H9 (cell line): Measurements from ENCODE around the gene CFAP73. TPM values are rescaled to one million over a fixed set of nuclear protein-coding genes. Genes with fewer than 3 reads are reported as not detected.
A peak's percentile ranks its signal among the peaks of the same experiment; 100 is the strongest.

ENCODE experiments used
- DNase-seq: peaks from one replicate; pipeline ENCODE4 v3.0.0-alpha.2; 2017
- H2AFZ ChIP-seq: one replicate; pipeline ENCODE4 v1.6.1; 2013; ENCODE audit warnings: mild to moderate bottlenecking, low read length, control low read depth, moderate library complexity
- H2AK5ac ChIP-seq: 2 replicates; pipeline ENCODE4 v1.6.1; 2013; ENCODE audit warnings: low read length, control low read depth, mixed read lengths; ENCODE audit not compliant: insufficient read length
- H2BK120ac ChIP-seq: one replicate; pipeline ENCODE4 v1.6.1; 2013; ENCODE audit warnings: low read depth, mild to moderate bottlenecking, low read length, control low read depth, inconsistent platforms; ENCODE audit not compliant: poor library complexity, severe bottlenecking
- H2BK12ac ChIP-seq: 2 replicates; pipeline ENCODE4 v1.6.1; 2013; ENCODE audit warnings: low read length, control low read depth, mixed read lengths, low read depth; ENCODE audit not compliant: insufficient read length
- H2BK15ac ChIP-seq: 2 replicates; pipeline ENCODE4 v1.6.1; 2013; ENCODE audit warnings: low read depth, low read length, control low read depth
- H2BK20ac ChIP-seq: one replicate; pipeline ENCODE4 v1.6.1; 2013; ENCODE audit warnings: low read depth, mild to moderate bottlenecking, low read length, control low read depth, inconsistent platforms; ENCODE audit not compliant: poor library complexity, severe bottlenecking
- H2BK5ac ChIP-seq: 2 replicates; pipeline ENCODE4 v1.6.1; 2013; ENCODE audit warnings: low read length, control low read depth, mixed read lengths; ENCODE audit not compliant: insufficient read length
- H3K14ac ChIP-seq: 2 replicates; pipeline ENCODE4 v1.6.1; 2013; ENCODE audit warnings: low read length, control low read depth; ENCODE audit not compliant: insufficient read depth
- H3K18ac ChIP-seq: 2 replicates; pipeline ENCODE4 v1.6.1; 2013; ENCODE audit warnings: low read depth, mild to moderate bottlenecking, mixed read lengths, low read length, control low read depth; ENCODE audit not compliant: insufficient read length
- H3K23ac ChIP-seq: 2 replicates; pipeline ENCODE4 v1.6.1; 2013; ENCODE audit warnings: low read length, control low read depth, mixed read lengths, low read depth; ENCODE audit not compliant: insufficient read length
- H3K23me2 ChIP-seq: 2 replicates; pipeline ENCODE4 v1.6.1; 2013; ENCODE audit warnings: low read depth, mild to moderate bottlenecking, mixed read lengths, low read length, control low read depth; ENCODE audit not compliant: insufficient read length, poor library complexity, severe bottlenecking
- H3K27ac ChIP-seq: 2 replicates; pipeline ENCODE4 v1.5.1; 2013; ENCODE audit warnings: low read length, control low read depth, mixed read lengths, low read depth; ENCODE audit not compliant: insufficient read length
- H3K27me3 ChIP-seq: 2 replicates; pipeline ENCODE4 v1.6.1; 2013; ENCODE audit warnings: low read length, control low read depth, inconsistent platforms; ENCODE audit not compliant: insufficient read depth
- H3K4ac ChIP-seq: 2 replicates; pipeline ENCODE4 v1.6.1; 2013; ENCODE audit warnings: low read depth, mild to moderate bottlenecking, control low read depth, inconsistent platforms, low read length, moderate library complexity
- H3K4me1 ChIP-seq: 2 replicates; pipeline ENCODE4 v1.6.1; 2013; ENCODE audit warnings: low read length, control low read depth, inconsistent platforms; ENCODE audit not compliant: insufficient read depth
- H3K4me2 ChIP-seq: 2 replicates; pipeline ENCODE4 v1.6.1; 2013; ENCODE audit warnings: low read length, control low read depth, mixed read lengths; ENCODE audit not compliant: insufficient read length, insufficient read depth
- H3K56ac ChIP-seq: 2 replicates; pipeline ENCODE4 v1.6.1; 2013; ENCODE audit warnings: low read depth, mild to moderate bottlenecking, mixed read lengths, low read length, control low read depth; ENCODE audit not compliant: insufficient read length
- H3K79me1 ChIP-seq: 2 replicates; pipeline ENCODE4 v1.6.1; 2013; ENCODE audit warnings: low read depth, mild to moderate bottlenecking, moderate library complexity, low read length, control low read depth, inconsistent platforms; ENCODE audit not compliant: insufficient read depth, poor library complexity, severe bottlenecking
- H3K79me2 ChIP-seq: 2 replicates; pipeline ENCODE4 v1.6.1; 2013; ENCODE audit warnings: low read length, control low read depth, inconsistent platforms; ENCODE audit not compliant: insufficient read depth
- H3K9ac ChIP-seq: 2 replicates; pipeline ENCODE4 v1.6.1; 2013; ENCODE audit warnings: low read length, control low read depth, mixed read lengths; ENCODE audit not compliant: insufficient read length; ENCODE audit errors: extremely low read depth
- H3K9me3 ChIP-seq: one replicate; pipeline ENCODE4 v1.6.1; 2013; ENCODE audit warnings: low read depth, low read length, inconsistent platforms; ENCODE audit not compliant: control insufficient read depth
- H3T11ph ChIP-seq: one replicate; pipeline ENCODE4 v1.6.1; 2013; ENCODE audit warnings: mild to moderate bottlenecking, low read length, control low read depth, inconsistent platforms
- H4K20me1 ChIP-seq: one replicate; pipeline ENCODE4 v1.6.1; 2013; ENCODE audit not compliant: control insufficient read depth, insufficient read length, insufficient read depth
- H4K5ac ChIP-seq: 2 replicates; pipeline ENCODE4 v1.6.1; 2013; ENCODE audit warnings: low read depth, mild to moderate bottlenecking, mixed read lengths, low read length, control low read depth; ENCODE audit not compliant: insufficient read length
- H4K8ac ChIP-seq: replicated peaks from 2 replicates; pipeline ENCODE4 v1.6.1; 2013; ENCODE audit warnings: low read length, control low read depth, mixed read lengths, low read depth; ENCODE audit not compliant: insufficient read length
- H4K91ac ChIP-seq: 2 replicates; pipeline ENCODE4 v1.6.1; 2013; ENCODE audit warnings: low read depth, mild to moderate bottlenecking, moderate library complexity, mixed read lengths, low read length, control low read depth; ENCODE audit not compliant: insufficient read length
- H3K27ac Mint-ChIP-seq, 3 experiments: 2 replicates in 2 of 3; 3 replicates in 1 of 3; pipeline ENCODE4 v1.8.0; 2020 to 2021; ENCODE audit warnings: mixed read lengths in 3 of 3, mild to moderate bottlenecking in 1 of 3, moderate library complexity in 1 of 3
- H3K27me3 Mint-ChIP-seq: 2 replicates; pipeline ENCODE4 v1.8.0; 2021; ENCODE audit warnings: low read depth, mild to moderate bottlenecking, moderate library complexity, mixed read lengths
- H3K36me3 Mint-ChIP-seq, 3 experiments: 2 replicates in 2 of 3; 3 replicates in 1 of 3; pipeline ENCODE4 v1.8.0; 2020 to 2021; ENCODE audit warnings: low read depth in 3 of 3, mixed read lengths in 3 of 3; ENCODE audit not compliant: insufficient read depth in 1 of 3
- H3K4me1 Mint-ChIP-seq, 2 experiments: 2 replicates each; pipeline ENCODE4 v1.8.0; 2020; ENCODE audit warnings: mixed read lengths in 2 of 2
- H3K4me3 Mint-ChIP-seq, 2 experiments: 2 replicates in 1 of 2; 3 replicates in 1 of 2; pipeline ENCODE4 v1.8.0; 2020 to 2021; ENCODE audit warnings: mild to moderate bottlenecking in 2 of 2, mixed read lengths in 2 of 2, moderate library complexity in 1 of 2
- H3K9me3 Mint-ChIP-seq, 2 experiments: 2 replicates in 1 of 2; 3 replicates in 1 of 2; pipeline ENCODE4 v1.8.0; 2020; ENCODE audit warnings: mild to moderate bottlenecking in 2 of 2, mixed read lengths in 2 of 2, moderate library complexity in 1 of 2
- WGBS: extraction: QIAGEN DNeasy Blood & Tissue Kit; methylation state at CpG from one replicate; pipeline ENCODE4 v1.1.7; 2013; ENCODE audit warnings: missing lambda C conversion rate, low lambda C conversion rate, mixed read lengths; ENCODE audit not compliant: insufficient read length; ENCODE audit errors: extremely low coverage; 5-methylcytosine and 5-hydroxymethylcytosine counted together
- total RNA-seq: library from RNA; stranded (reverse); gene quantifications from 2 replicates; pipeline ENCODE4 v1.2.1, GENCODE V29; 2021
- TF ChIP-seq, protein P1 (sequence below): fragments of 200-600 bp; sonication (generic); conservative IDR thresholded peaks from 3 replicates; pipeline ENCODE4 v1.8.0; 2021; ENCODE audit warnings: antibody characterized with exemption, mild to moderate bottlenecking

CFAP73 gene
- total RNA-seq, 1 experiment from 2014 or later, result not detected

DNA sequence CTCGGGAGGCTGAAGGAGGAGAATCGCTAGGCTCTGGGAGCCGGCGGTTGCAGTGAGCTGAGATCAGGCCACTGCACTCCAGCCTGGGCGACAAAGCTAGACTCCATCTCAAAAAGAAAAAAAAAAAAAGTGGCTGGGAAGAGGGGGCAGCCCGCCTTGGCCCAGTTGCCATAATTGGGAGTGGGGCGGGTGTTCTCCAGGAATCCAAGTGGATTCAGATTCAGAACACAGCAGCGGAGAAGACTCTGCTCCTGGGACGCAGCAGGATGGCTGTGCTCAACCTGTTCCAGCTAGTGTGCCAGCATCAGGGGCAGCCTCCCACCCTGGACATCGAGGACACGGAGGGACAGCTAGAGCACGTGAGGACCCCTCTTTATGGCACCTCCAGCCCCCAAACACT lies 5.5 kb downstream of the CFAP73 start:
- H3K9ac ChIP-seq, result no peak overlapping the region
- peaks cover 8% of the 10 kb centered on the region for H3K23me2 ChIP-seq
- H2AFZ ChIP-seq, result no peak overlapping the region
- no peaks in the 10 kb centered on the region for H3K79me1 ChIP-seq
- no peak overlapping the region for H4K5ac ChIP-seq
- H2BK5ac ChIP-seq, result no peak overlapping the region
- no peak overlapping the region for H3K56ac ChIP-seq
- no peak overlapping the region for H2BK120ac ChIP-seq
- no peak overlapping the region for H2AK5ac ChIP-seq
- Mint-ChIP-seq H3K4me1 (peaks cover 6 to 18% of the 10 kb centered on the region in 2 experiments), H3K27ac (no peak overlapping the region), H3K9me3 (no peaks in the 10 kb centered on the region; a peak in 2 of 5 replicates), H3K4me3 (peak overlapping the region in 1 of 2 experiments; percentile 46; a peak in 1 of 5 replicates), H3K27me3 (peaks cover 65% of the 10 kb centered on the region), H3K36me3 (peaks cover 9 to 35% (median 27%) of the 10 kb centered on the region in 3 experiments; a peak in 6 of 7 replicates)
- H3K4me1 ChIP-seq, result peaks cover 3% of the 10 kb centered on the region; the same call in 1 of the 2 replicates
- WGBS, result no CpG with 5 or more reads among the region's 12 CpGs
- H2BK12ac ChIP-seq, result no peak overlapping the region
- no peak overlapping the region for H4K8ac ChIP-seq
- no peak overlapping the region for H2BK20ac ChIP-seq
- H3K18ac ChIP-seq, result no peak overlapping the region
- H3K27me3 ChIP-seq, result peaks cover 14% of the 10 kb centered on the region; the same call in 1 of the 2 replicates
- TF ChIP-seq, protein P1, sequence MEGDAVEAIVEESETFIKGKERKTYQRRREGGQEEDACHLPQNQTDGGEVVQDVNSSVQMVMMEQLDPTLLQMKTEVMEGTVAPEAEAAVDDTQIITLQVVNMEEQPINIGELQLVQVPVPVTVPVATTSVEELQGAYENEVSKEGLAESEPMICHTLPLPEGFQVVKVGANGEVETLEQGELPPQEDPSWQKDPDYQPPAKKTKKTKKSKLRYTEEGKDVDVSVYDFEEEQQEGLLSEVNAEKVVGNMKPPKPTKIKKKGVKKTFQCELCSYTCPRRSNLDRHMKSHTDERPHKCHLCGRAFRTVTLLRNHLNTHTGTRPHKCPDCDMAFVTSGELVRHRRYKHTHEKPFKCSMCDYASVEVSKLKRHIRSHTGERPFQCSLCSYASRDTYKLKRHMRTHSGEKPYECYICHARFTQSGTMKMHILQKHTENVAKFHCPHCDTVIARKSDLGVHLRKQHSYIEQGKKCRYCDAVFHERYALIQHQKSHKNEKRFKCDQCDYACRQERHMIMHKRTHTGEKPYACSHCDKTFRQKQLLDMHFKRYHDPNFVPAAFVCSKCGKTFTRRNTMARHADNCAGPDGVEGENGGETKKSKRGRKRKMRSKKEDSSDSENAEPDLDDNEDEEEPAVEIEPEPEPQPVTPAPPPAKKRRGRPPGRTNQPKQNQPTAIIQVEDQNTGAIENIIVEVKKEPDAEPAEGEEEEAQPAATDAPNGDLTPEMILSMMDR, result no peak
- no peaks in the 10 kb centered on the region for H3K79me2 ChIP-seq
- peak overlapping the region; percentile 39 for H3K4me2 ChIP-seq
- no peak overlapping the region for H3K23ac ChIP-seq
- no peak overlapping the region for H2BK15ac ChIP-seq
- no peak for DNase-seq
- no peak overlapping the region for H4K91ac ChIP-seq
- H4K20me1 ChIP-seq, result no peaks in the 10 kb centered on the region
- no peak overlapping the region for H3T11ph ChIP-seq
- H3K4ac ChIP-seq, result no peak overlapping the region
- H3K9me3 ChIP-seq, result no peaks in the 10 kb centered on the region
- H3K14ac ChIP-seq, result no peak overlapping the region; the same call in 1 of the 2 replicates
- no peak overlapping the region for H3K27ac ChIP-seq
